Aorta (tissue), 5 donors: ENCODE measurements around the gene RARB. TPM values are rescaled to one million over a fixed set of nuclear protein-coding genes. Genes with fewer than 3 reads are reported as not detected.

ENCODE experiments used
- ATAC-seq: fragments of 200-7000 bp; cut with Tn5 transposase; one replicate; pipeline ENCODE4 v1.9.1; 2022; ENCODE audit warnings: moderate library complexity; ENCODE audit not compliant: low FRiP score
- DNase-seq, 2 donors: peaks; one replicate each; pipeline ENCODE4 v3.0.0-alpha.2; 2020
- H3K27ac ChIP-seq, 2 donors: one replicate each; pipeline ENCODE4 v1.5.1; 2013; ENCODE audit warnings: low read length in 2 of 2, mild to moderate bottlenecking in 2 of 2, moderate library complexity in 2 of 2, control low read depth in 1 of 2, inconsistent platforms in 1 of 2, low read depth in 1 of 2
- H3K27me3 ChIP-seq, 2 donors: one replicate each; pipeline ENCODE4 v1.6.1; 2013; ENCODE audit warnings: control low read depth in 1 of 2, low read length in 1 of 2, mild to moderate bottlenecking in 1 of 2, moderate library complexity in 1 of 2; ENCODE audit not compliant: insufficient read depth in 2 of 2, control insufficient read depth in 1 of 2
- H3K36me3 ChIP-seq, 2 donors: one replicate each; pipeline ENCODE4 v1.6.1; 2013; ENCODE audit warnings: control low read depth in 1 of 2, low read length in 1 of 2, mild to moderate bottlenecking in 1 of 2; ENCODE audit not compliant: insufficient read depth in 2 of 2, control insufficient read depth in 1 of 2
- H3K4me1 ChIP-seq, 2 donors: one replicate each; pipeline ENCODE4 v1.6.1; 2013; ENCODE audit warnings: low read length in 2 of 2, control low read depth in 1 of 2, mild to moderate bottlenecking in 1 of 2, moderate library complexity in 1 of 2; ENCODE audit not compliant: insufficient read depth in 2 of 2, control insufficient read depth in 1 of 2
- H3K4me3 ChIP-seq, 2 donors: one replicate each; pipeline ENCODE4 v1.5.1; 2013; ENCODE audit warnings: low read length in 2 of 2, control low read depth in 1 of 2, mild to moderate bottlenecking in 1 of 2
- H3K9me3 ChIP-seq: one replicate; pipeline ENCODE4 v1.6.1; 2013; ENCODE audit warnings: mild to moderate bottlenecking, low read length; ENCODE audit not compliant: control insufficient read depth
- WGBS, 2 donors: extraction: QIAGEN DNeasy Blood & Tissue Kit; methylation state at CpG; one replicate each; pipeline ENCODE4 v1.1.7; 2013; 5-methylcytosine and 5-hydroxymethylcytosine counted together
- intact Hi-C, 2 donors: fragments of 100-400 bp; cut with DNase I; formaldehyde crosslinking; loops; one replicate each; pipeline versions ENCODE4 v1.14.2 to v1.15.0; 2022
- polyA plus RNA-seq, 2 donors: library from polyadenylated mRNA; stranded (reverse); fragments of 200-250 nt; gene quantifications; one replicate each; pipeline ENCODE4 v1.2.3, GENCODE V29; 2013
- total RNA-seq, 2 donors: library from RNA; stranded (reverse); fragmentation: NEBNext Ultra II Directional; extraction: Animal tissue kit (Norgen Biotek cat#: 25700); gene quantifications; one replicate each; pipeline ENCODE4 v1.2.1, GENCODE V29; 2021
- donor health status: healthy with polysubstance abuse.
- donor health status: Bipolar disorder and iron deficiency.
- donor health status: DM: no; HTN: no; CAD: no.
- donor health status: DM: no; HTN: no; CAD: no.
- donor health status: DM: yes; HTN: yes; CAD: no.

Gene RARB
- total and polyA plus RNA-seq, 4 donors, result 1.6 to 7.0 (median 4.4) TPM

DNA sequence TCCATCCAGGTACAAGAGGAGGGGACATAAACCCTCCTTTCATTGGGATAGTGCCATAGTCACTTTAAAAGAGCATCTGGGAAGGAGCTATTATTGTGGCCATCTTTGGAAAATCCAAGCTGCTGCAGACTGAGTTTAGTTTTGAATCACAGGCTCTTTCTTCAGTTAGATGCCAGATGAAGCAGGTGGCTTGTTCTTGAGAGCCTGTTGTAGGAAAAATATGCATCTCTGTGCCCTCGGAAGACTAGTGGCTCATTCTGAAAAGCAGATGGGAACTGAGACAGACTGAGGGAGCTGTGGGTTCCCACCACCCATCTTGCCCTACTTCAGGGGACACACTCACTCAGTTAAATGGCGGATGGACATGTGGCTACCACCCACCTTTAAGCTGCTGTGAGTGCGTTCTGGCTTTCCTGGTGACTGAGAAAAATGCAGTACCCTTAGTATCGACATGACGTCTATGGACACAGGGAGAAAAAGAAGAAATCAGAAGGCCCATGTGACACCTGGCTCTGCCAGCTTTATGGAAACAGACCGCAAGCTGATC lies 50.2 kb downstream of the RARB start:
- DNase-seq (no peak), ATAC-seq (no peak)
- H3K4me3 ChIP-seq, result no peak overlapping the region
- 59 to 71% methylated on average over 6 of the region's 6 CpGs for WGBS, 2 donors
- H3K36me3 ChIP-seq, result no peaks in the 10 kb centered on the region
- H3K9me3 ChIP-seq, result no peaks in the 10 kb centered on the region
- H3K27ac ChIP-seq, result no peak overlapping the region
- intact Hi-C loops, result loop anchor here in 1 of 2 donors (10.0 kb wide), 1 partner anchor 1233 kb away; no protein-coding TSS in a partner anchor
- H3K4me1 ChIP-seq, result peaks cover 1 to 4% of the 10 kb centered on the region in 2 donors
- no peaks in the 10 kb centered on the region for H3K27me3 ChIP-seq

DNA sequence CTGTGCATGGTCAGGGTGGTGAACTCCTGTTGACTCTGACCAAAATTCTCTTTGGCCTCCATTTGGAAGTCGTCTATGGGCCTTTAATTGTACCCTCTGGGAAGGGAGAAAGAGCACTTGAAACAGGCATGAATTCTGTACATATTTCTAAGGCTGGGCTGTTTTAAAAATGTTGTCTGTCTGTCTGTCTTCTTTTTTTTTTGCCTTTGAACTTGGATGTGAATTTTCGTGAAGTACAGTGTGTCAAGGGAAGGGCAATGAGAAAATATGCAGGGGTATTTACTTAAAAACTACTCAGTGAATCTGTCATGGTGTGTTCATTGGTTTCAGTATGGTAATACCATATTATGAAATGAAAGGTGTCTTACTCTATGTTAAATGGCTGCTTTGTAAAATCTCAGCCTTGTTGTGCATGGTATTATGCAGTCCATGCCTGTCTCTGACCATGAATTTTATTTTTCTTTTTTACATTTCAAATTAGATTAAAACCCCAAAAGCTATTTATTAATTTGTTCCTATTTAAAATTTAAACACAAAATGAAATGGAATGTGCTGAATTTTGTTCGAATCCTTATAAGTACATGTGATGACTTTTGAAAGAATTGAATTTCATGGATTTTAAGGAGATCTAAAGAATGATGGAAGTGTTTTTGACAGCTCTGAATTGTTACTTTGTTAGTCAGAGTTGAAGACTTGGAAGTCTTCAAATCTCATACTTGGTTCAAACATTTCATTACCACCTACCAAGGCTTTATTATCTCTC lies 51.1 kb downstream of the RARB start:
- DNase-seq, result no peak
- intact Hi-C loops, result loop anchor here in 1 of 2 donors (10.0 kb wide), 1 partner anchor 1234 kb away; no protein-coding TSS in a partner anchor
- peaks cover 0 to 4% of the 10 kb centered on the region in 2 donors for H3K4me1 ChIP-seq

DNA sequence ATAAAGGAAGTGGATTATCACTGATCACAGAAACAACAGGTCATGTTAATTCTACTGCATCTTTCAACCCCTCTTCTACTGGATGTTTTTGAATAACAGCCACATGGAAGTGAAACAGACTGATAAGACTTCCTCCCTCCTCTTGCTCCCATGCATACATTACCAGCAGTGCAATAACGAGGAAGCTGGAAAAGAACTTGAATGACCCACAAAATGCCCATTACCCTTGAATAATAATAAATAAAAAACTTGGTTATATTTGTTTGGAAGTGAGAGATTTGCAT lies 51.6 kb downstream of the RARB start:
- intact Hi-C loops, result loop anchor here in 1 of 2 donors (10.0 kb wide), 1 partner anchor 1235 kb away; no protein-coding TSS in a partner anchor
- Histone ChIP-seq H3K4me3 (no peak overlapping the region), H3K27ac (no peak overlapping the region), H3K36me3 (no peaks in the 10 kb centered on the region), H3K4me1 (peaks cover 0 to 4% of the 10 kb centered on the region in 2 donors), H3K9me3 (no peaks in the 10 kb centered on the region), H3K27me3 (no peaks in the 10 kb centered on the region)
- no peak for DNase-seq
- WGBS, 2 donors, result 56 to 67% methylated on average over 1 of the region's 1 CpG
- ATAC-seq, result no peak

More for the DNA sequence above, 51.1 kb downstream of the RARB start:
- no peak overlapping the region for H3K27ac ChIP-seq
- H3K9me3 ChIP-seq, result no peaks in the 10 kb centered on the region
- H3K27me3 ChIP-seq, result no peaks in the 10 kb centered on the region
- no peak overlapping the region for H3K4me3 ChIP-seq
- no peak for ATAC-seq
- 44 to 52% methylated on average over 3 of the region's 3 CpGs for WGBS, 2 donors
- H3K36me3 ChIP-seq, result no peaks in the 10 kb centered on the region

DNA sequence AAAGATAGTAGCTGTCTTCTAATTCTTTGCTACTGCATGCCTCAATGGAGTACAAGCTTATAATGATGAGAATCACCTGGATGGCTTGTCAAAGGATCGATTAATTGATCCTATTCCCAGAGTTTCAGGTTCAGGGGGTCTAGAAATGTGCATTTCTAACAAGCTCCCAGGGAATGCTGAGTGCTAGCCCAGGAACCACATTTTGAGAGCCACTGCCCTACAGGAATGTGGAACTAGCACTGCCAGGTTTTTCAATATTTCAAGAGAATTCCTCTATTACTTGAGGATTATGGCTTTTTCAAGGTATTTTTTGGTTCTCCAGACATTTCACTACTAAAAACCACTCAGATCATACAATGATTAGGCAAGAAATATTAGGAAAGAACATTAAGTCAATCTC lies 52.7 kb downstream of the RARB start:
- H3K27ac ChIP-seq, result no peak overlapping the region
- 87 to 90% methylated on average over 1 of the region's 1 CpG for WGBS, 2 donors

DNA sequence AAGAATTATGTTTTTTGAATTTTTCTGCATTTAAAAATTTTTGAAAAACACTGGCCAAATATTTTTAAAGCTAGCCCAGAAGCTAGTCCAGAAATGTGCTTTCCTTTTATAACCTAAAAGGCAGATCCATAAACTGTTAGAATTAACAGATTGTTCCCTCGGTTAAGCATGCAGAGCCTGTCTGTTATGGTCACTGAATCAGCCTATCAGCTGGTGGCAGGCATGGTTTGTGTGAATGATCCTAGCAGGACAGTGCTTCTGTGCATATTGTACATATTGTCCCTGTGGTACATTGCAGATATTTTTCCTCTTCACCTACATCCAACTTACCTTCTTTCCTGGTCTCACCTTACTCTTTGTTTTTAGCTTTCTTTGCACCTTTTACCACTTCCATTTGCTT lies 53.3 kb downstream of the RARB start:
- peaks cover 0 to 4% of the 10 kb centered on the region in 2 donors for H3K4me1 ChIP-seq
- intact Hi-C loops, result no loop called here
- H3K9me3 ChIP-seq, result no peaks in the 10 kb centered on the region
- no peaks in the 10 kb centered on the region for H3K36me3 ChIP-seq
- WGBS, 2 donors, result 10 to 23% methylated on average over 1 of the region's 1 CpG
- no peak for ATAC-seq
- no peak overlapping the region for H3K4me3 ChIP-seq
- no peak for DNase-seq
- H3K27me3 ChIP-seq, result no peaks in the 10 kb centered on the region
- no peak overlapping the region for H3K27ac ChIP-seq

More for the DNA sequence above, 52.7 kb downstream of the RARB start:
- H3K36me3 ChIP-seq, result no peaks in the 10 kb centered on the region
- peaks cover 0 to 4% of the 10 kb centered on the region in 2 donors for H3K4me1 ChIP-seq
- no peaks in the 10 kb centered on the region for H3K27me3 ChIP-seq
- no peak overlapping the region for H3K4me3 ChIP-seq
- DNase-seq, result no peak
- no peak for ATAC-seq
- intact Hi-C loops, result no loop called here
- no peaks in the 10 kb centered on the region for H3K9me3 ChIP-seq

DNA sequence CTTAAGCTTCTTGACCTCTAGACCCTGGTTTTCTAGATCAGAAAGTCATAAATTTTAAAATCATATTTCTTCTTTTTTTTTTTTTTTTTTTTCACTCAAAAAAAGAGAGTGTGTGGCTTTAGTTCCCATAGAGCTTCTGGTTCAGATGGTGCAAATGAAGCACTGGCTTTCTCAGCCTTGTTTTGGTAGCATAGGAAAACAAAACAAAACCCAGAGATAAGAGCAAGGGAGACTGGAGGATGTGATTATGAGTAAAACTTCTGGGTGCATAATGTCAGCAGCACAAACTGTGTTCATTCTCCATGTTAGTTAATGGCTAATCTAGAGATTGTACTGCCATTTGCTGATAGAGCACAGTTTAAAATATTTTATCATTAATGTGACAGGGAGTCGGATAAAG lies 55.4 kb downstream of the RARB start:
- no peak overlapping the region for H3K4me3 ChIP-seq
- H3K4me1 ChIP-seq, result peaks cover 0 to 4% of the 10 kb centered on the region in 2 donors
- 77 to 87% methylated on average over 1 of the region's 1 CpG for WGBS, 2 donors
- H3K36me3 ChIP-seq, result no peaks in the 10 kb centered on the region
- DNase-seq (no peak), ATAC-seq (no peak)
- H3K27ac ChIP-seq, result no peak overlapping the region
- H3K9me3 ChIP-seq, result no peaks in the 10 kb centered on the region
- intact Hi-C loops, result no loop called here
- no peaks in the 10 kb centered on the region for H3K27me3 ChIP-seq

DNA sequence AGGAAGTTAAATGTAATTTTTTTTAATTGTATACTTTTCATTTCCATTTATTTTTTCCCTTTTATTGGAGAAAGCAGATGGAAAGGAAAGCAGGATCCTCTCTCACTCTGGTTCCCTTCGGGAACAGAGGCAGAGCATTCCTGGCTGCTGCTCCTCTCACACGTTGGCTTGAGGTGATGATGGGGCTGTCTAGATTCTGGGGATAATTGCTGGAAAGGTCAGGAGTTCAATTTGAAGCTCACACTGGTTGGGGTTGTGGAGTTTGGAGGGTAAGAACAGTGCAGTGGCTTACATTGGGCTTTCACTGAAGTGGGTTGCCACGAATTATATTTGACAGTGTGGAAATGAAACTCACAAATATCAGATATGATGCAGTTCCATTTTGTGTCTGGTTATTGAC lies 57.6 kb downstream of the RARB start:
- DNase-seq, result no peak
- Histone ChIP-seq H3K4me1 (no peaks in the 10 kb centered on the region), H3K27me3 (no peaks in the 10 kb centered on the region), H3K27ac (no peak overlapping the region), H3K4me3 (no peak overlapping the region), H3K36me3 (no peaks in the 10 kb centered on the region), H3K9me3 (no peaks in the 10 kb centered on the region)
- no peak for ATAC-seq
- intact Hi-C loops, result no loop called here
- 77 to 81% methylated on average over 3 of the region's 3 CpGs for WGBS, 2 donors

DNA sequence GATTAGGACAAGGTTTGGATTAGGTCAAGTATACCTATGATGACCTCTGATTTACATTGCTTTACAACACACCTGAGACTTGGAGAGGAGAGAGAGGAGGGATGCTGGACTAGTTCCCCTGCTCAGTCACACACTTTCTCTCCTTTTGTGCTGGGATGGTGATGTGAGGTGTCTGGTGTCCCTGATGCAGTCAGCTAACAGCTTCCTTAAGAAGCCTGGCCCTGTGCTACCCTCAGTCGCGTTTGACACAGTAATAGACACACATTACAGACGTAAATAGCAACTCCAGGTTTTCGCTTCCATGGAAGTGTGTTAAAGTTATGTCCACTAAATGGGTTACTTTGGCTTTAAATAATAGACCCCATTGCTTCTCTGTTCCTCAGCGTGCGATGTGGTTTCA lies 58.9 kb downstream of the RARB start:
- WGBS, 2 donors, result 78% methylated on average over 6 of the region's 6 CpGs
- no peaks in the 10 kb centered on the region for H3K9me3 ChIP-seq
- no peak for ATAC-seq
- no peaks in the 10 kb centered on the region for H3K27me3 ChIP-seq
- no peak overlapping the region for H3K27ac ChIP-seq
- H3K36me3 ChIP-seq, result no peaks in the 10 kb centered on the region
- H3K4me3 ChIP-seq, result no peak overlapping the region
- H3K4me1 ChIP-seq, result no peaks in the 10 kb centered on the region
- DNase-seq, result no peak
- intact Hi-C loops, result no loop called here
